Measurements from ENCODE around the gene C1QA.

- TF ChIP-seq, protein P1, sequence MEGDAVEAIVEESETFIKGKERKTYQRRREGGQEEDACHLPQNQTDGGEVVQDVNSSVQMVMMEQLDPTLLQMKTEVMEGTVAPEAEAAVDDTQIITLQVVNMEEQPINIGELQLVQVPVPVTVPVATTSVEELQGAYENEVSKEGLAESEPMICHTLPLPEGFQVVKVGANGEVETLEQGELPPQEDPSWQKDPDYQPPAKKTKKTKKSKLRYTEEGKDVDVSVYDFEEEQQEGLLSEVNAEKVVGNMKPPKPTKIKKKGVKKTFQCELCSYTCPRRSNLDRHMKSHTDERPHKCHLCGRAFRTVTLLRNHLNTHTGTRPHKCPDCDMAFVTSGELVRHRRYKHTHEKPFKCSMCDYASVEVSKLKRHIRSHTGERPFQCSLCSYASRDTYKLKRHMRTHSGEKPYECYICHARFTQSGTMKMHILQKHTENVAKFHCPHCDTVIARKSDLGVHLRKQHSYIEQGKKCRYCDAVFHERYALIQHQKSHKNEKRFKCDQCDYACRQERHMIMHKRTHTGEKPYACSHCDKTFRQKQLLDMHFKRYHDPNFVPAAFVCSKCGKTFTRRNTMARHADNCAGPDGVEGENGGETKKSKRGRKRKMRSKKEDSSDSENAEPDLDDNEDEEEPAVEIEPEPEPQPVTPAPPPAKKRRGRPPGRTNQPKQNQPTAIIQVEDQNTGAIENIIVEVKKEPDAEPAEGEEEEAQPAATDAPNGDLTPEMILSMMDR (IDR thresholded peaks at IDR 0.05; ENCODE audit: poor library complexity) = no peak
- no peak for TF ChIP-seq EZH2 (IDR thresholded peaks at IDR 0.05; ENCODE audit: borderline replicate concordance)
Observed at GRCh38 chr1:22636353-22636752, at the start of gene C1QA.
